IMR-90 (cell line): ENCODE results near the gene TBC1D24. TPM values are rescaled to one million over a fixed set of nuclear protein-coding genes. Genes with fewer than 3 reads are reported as not detected.
A peak's percentile ranks its signal among the peaks of the same experiment; 100 is the strongest.

ENCODE experiments used
- ATAC-seq: fragments of 200-7000 bp; cut with Tn5 transposase; 2 replicates; pipeline ENCODE4 v1.9.1; 2020; ENCODE audit warnings: low read depth, mild to moderate bottlenecking, moderate library complexity
- BruUV-seq: library from RNA; stranded (reverse); fragments of 400-500 nt; replicated peaks from 2 replicates; lab custom pipeline; 2021; lab: Mats Ljungman, UMichigan
- CTCF ChIA-PET: fragments of 300-600 bp; formaldehyde crosslinking; extraction: SDS; loops from one replicate; lab custom pipeline; 2021; ENCODE audit warnings: antibody characterized with exemption; lab: Yijun Ruan, JAX
- POLR2A ChIA-PET: fragments of 300-600 bp; sonication (Branson Sonifier 250); formaldehyde crosslinking; loops from one replicate; lab custom pipeline; 2022; ENCODE audit warnings: antibody characterized with exemption; ENCODE audit not compliant: unreplicated experiment; lab: Charles Lee
- DNase-seq: peaks from one replicate; pipeline ENCODE4 v3.0.0; 2013
- H2AFZ ChIP-seq: replicated peaks from 2 replicates; pipeline ENCODE3; 2013; ENCODE audit warnings: low read length, mild to moderate bottlenecking; ENCODE audit not compliant: poor library complexity
- H2AK5ac ChIP-seq: 2 replicates; pipeline ENCODE4 v1.6.1; 2013; ENCODE audit warnings: low read depth, low read length, inconsistent platforms
- H2AK9ac ChIP-seq: replicated peaks from 2 replicates; pipeline ENCODE3; 2013; ENCODE audit warnings: mild to moderate bottlenecking, low read depth, low read length, moderate library complexity; ENCODE audit not compliant: poor library complexity
- H2BK120ac ChIP-seq: 2 replicates; pipeline ENCODE4 v1.6.1; 2013; ENCODE audit warnings: low read depth, low read length, inconsistent platforms
- H2BK15ac ChIP-seq: 3 replicates; pipeline ENCODE4 v1.6.1; 2013; ENCODE audit warnings: low read depth, low read length, inconsistent platforms
- H2BK20ac ChIP-seq: 2 replicates; pipeline ENCODE4 v1.6.1; 2013; ENCODE audit warnings: low read depth, mild to moderate bottlenecking, inconsistent platforms, low read length, moderate library complexity
- H2BK5ac ChIP-seq: 2 replicates; pipeline ENCODE4 v1.6.1; 2013; ENCODE audit warnings: mild to moderate bottlenecking, low read depth, low read length, inconsistent platforms; ENCODE audit not compliant: poor library complexity, severe bottlenecking
- H3K14ac ChIP-seq: replicated peaks from 2 replicates; pipeline ENCODE4 v1.6.1; 2013; ENCODE audit warnings: low read depth, low read length, inconsistent platforms
- H3K18ac ChIP-seq: 2 replicates; pipeline ENCODE4 v1.6.1; 2013; ENCODE audit warnings: low read depth, low read length, control low read depth
- H3K23ac ChIP-seq: 2 replicates; pipeline ENCODE4 v1.6.1; 2013; ENCODE audit warnings: low read depth, low read length, inconsistent platforms
- H3K27ac ChIP-seq: 2 replicates; pipeline ENCODE4 v1.5.1; 2013; ENCODE audit warnings: mild to moderate bottlenecking, control low read depth, low read length; ENCODE audit not compliant: insufficient read depth
- H3K27me3 ChIP-seq: 2 replicates; pipeline ENCODE4 v1.6.1; 2013; ENCODE audit warnings: low read length; ENCODE audit not compliant: control insufficient read depth, insufficient read depth
- H3K36me3 ChIP-seq: 2 replicates; pipeline ENCODE4 v1.6.1; 2013; ENCODE audit warnings: low read length, mixed read lengths; ENCODE audit not compliant: control insufficient read depth, insufficient read depth
- H3K4ac ChIP-seq: 2 replicates; pipeline ENCODE4 v1.6.1; 2013; ENCODE audit warnings: low read depth, low read length, inconsistent platforms
- H3K4me1 ChIP-seq: 2 replicates; pipeline ENCODE4 v1.6.1; 2013; ENCODE audit warnings: low read length, mixed read lengths; ENCODE audit not compliant: control insufficient read depth, insufficient read depth
- H3K4me2 ChIP-seq: 2 replicates; pipeline ENCODE4 v1.6.1; 2013; ENCODE audit warnings: low read depth, mild to moderate bottlenecking, control low read depth, low read length, moderate library complexity
- H3K4me3 ChIP-seq: 2 replicates; pipeline ENCODE4 v1.5.1; 2013; ENCODE audit warnings: low read depth, mild to moderate bottlenecking, control low read depth, low read length, moderate library complexity; ENCODE audit not compliant: insufficient read depth
- H3K56ac ChIP-seq: 2 replicates; pipeline ENCODE4 v1.6.1; 2013; ENCODE audit warnings: low read length, inconsistent platforms; ENCODE audit not compliant: insufficient read depth; ENCODE audit errors: extremely low read depth
- H3K79me1 ChIP-seq, 2 experiments: 2 replicates each; pipeline ENCODE4 v1.6.1; 2013; ENCODE audit warnings: low read length in 2 of 2, inconsistent platforms in 1 of 2, low read depth in 1 of 2
- H3K9ac ChIP-seq: 2 replicates; pipeline ENCODE4 v1.6.1; 2013; ENCODE audit warnings: low read depth, low read length, control low read depth
- H3K9me1 ChIP-seq: 2 replicates; pipeline ENCODE4 v1.6.1; 2013; ENCODE audit warnings: low read length, inconsistent platforms; ENCODE audit not compliant: insufficient read depth
- H3K9me3 ChIP-seq: 2 replicates; pipeline ENCODE4 v1.6.1; 2013; ENCODE audit warnings: low read length; ENCODE audit not compliant: control insufficient read depth, insufficient read depth
- H4K20me1 ChIP-seq: 2 replicates; pipeline ENCODE4 v1.6.1; 2013; ENCODE audit warnings: low read length, inconsistent platforms; ENCODE audit not compliant: insufficient read depth
- H4K5ac ChIP-seq: 2 replicates; pipeline ENCODE4 v1.6.1; 2013; ENCODE audit warnings: mild to moderate bottlenecking, low read depth, low read length, control low read depth
- H4K8ac ChIP-seq, 2 experiments: 2 replicates each; pipeline ENCODE4 v1.6.1; 2013; ENCODE audit warnings: low read depth in 2 of 2, low read length in 2 of 2, control low read depth in 1 of 2, inconsistent platforms in 1 of 2
- H4K91ac ChIP-seq: 2 replicates; pipeline ENCODE4 v1.6.1; 2013; ENCODE audit warnings: low read depth, low read length, inconsistent platforms; ENCODE audit not compliant: insufficient read depth
- BHLHE40 ChIP-seq: fragments of 150-350 bp; IDR thresholded peaks from 2 replicates; pipeline ENCODE4 v1.6.1; 2016; ENCODE audit warnings: mild to moderate bottlenecking, low read depth, low read length
- FOS ChIP-seq: fragments of 150-350 bp; IDR thresholded peaks from 2 replicates; pipeline ENCODE4 v1.6.1; 2016; ENCODE audit warnings: low read depth, low read length
- MAZ ChIP-seq: IDR thresholded peaks from 2 replicates; pipeline ENCODE4 v1.6.1; 2012; ENCODE audit warnings: low read depth, mild to moderate bottlenecking, low read length, improper control_type of control experiment, moderate library complexity, borderline replicate concordance
- MXI1 ChIP-seq: IDR thresholded peaks from 2 replicates; pipeline ENCODE4 v1.6.1; 2012; ENCODE audit warnings: low read depth, mild to moderate bottlenecking, low read length, moderate library complexity, borderline replicate concordance
- NFE2L2 ChIP-seq: fragments of 150-350 bp; IDR thresholded peaks from 2 replicates; pipeline ENCODE4 v1.6.1; 2016; ENCODE audit warnings: low read depth, mild to moderate bottlenecking, low read length
- POLR2A ChIP-seq: IDR thresholded peaks from 2 replicates; pipeline ENCODE4 v1.6.1; 2012; ENCODE audit warnings: mild to moderate bottlenecking, low read depth, low read length
- RCOR1 ChIP-seq: IDR thresholded peaks from 2 replicates; pipeline ENCODE4 v1.6.1; 2012; ENCODE audit warnings: mild to moderate bottlenecking, low read length, improper control_type of control experiment; ENCODE audit not compliant: insufficient replicate concordance
- SMC3 ChIP-seq: fragments of 150-350 bp; IDR thresholded peaks from 2 replicates; pipeline ENCODE4 v1.6.1; 2016; ENCODE audit warnings: low read depth, mild to moderate bottlenecking, antibody characterized with exemption, low read length, moderate library complexity
- USF2 ChIP-seq: fragments of 150-350 bp; IDR thresholded peaks from 2 replicates; pipeline ENCODE4 v1.6.1; 2017; ENCODE audit warnings: mild to moderate bottlenecking, antibody characterized with exemption, low read length, low read depth
- WGBS, 2 experiments: methylation state at CpG; one replicate each; pipeline versions ENCODE4 v1.1.5 to v1.1.7; 2013; ENCODE audit warnings: missing lambda C conversion rate in 2 of 2; ENCODE audit not compliant: insufficient read length in 1 of 2; ENCODE audit errors: extremely low coverage in 2 of 2; 5-methylcytosine and 5-hydroxymethylcytosine counted together
- dilution Hi-C: fragments of 300-500 bp; cut with HindIII; formaldehyde crosslinking; loops from one replicate; pipeline ENCODE4 v1.14.3; 2018; ENCODE audit warnings: low sequenced_read_pairs; ENCODE audit not compliant: unreplicated experiment
- in situ Hi-C: fragments of 300-500 bp; cut with MboI; formaldehyde crosslinking; loops from 3 replicates; pipeline ENCODE4 v1.14.3; 2019; ENCODE audit warnings: low sequenced_read_pairs, inconsistent platforms, mixed read lengths
- intact Hi-C: fragments of 100-400 bp; cut with micrococcal nuclease; formaldehyde crosslinking; loops from 2 replicates; pipeline ENCODE4 v1.10.0; 2022
- polyA plus RNA-seq, 3 experiments: library from polyadenylated mRNA; depleted of rRNA; stranded (reverse); fragments of >200 nt; gene quantifications; 2 replicates each; pipeline ENCODE4 v1.2.3, GENCODE V29; 2012; ENCODE audit warnings: low replicate concordance in 1 of 3
- total RNA-seq: library from RNA; depleted of rRNA; stranded (reverse); fragments of >200 nt; gene quantifications from 2 replicates; pipeline ENCODE4 v1.2.3, GENCODE V29; 2012

The TBC1D24 gene
- total and polyA plus RNA-seq, 2 of the 4 experiments (the other 2 are of a cell fraction) = 7.5 to 13.4 TPM

- in situ Hi-C loops = no loop called here
- ATAC-seq = peak; percentile 80
- Histone ChIP-seq H2BK20ac (no peak within 1 kb of the TSS), H3K36me3 (peaks cover 25% of the 10 kb centered on the region), H3K4me3 (peak within 1 kb of the TSS; percentile 61), H2AK9ac (peak within 1 kb of the TSS; percentile 98), H2BK120ac (peak within 1 kb of the TSS; percentile 58; the same call in 1 of the 2 replicates), H4K5ac (0 out of 2 replicates have a peak within 1 kb of the TSS, but pooled peaks have one; percentile 24), H3K4me1 (peaks cover 13% of the 10 kb centered on the region), H3K9ac (peak within 1 kb of the TSS; percentile 73), H2AK5ac (peak within 1 kb of the TSS; percentile 95), H3K23ac (peak within 1 kb of the TSS; percentile 66; the same call in 1 of the 2 replicates), H3K79me1 (peaks cover 20 to 67% of the 10 kb centered on the region in 2 experiments), H3K27ac (peak within 1 kb of the TSS; percentile 62), H2BK5ac (peak within 1 kb of the TSS; percentile 11), H4K91ac (peak within 1 kb of the TSS; percentile 47; the same call in 1 of the 2 replicates), H4K20me1 (peaks cover 49% of the 10 kb centered on the region), H3K56ac (peak within 1 kb of the TSS; percentile 59), H3K27me3 (no peaks in the 10 kb centered on the region), H4K8ac (peak within 1 kb of the TSS; percentile 73 to 91; a peak in 3 of 4 replicates), H3K14ac (peak within 1 kb of the TSS; percentile 73), H3K9me3 (no peaks in the 10 kb centered on the region), H2BK15ac (no peak within 1 kb of the TSS; the same call in 2 of the 3 replicates), H3K9me1 (peaks cover 19% of the 10 kb centered on the region), H2AFZ (peak within 1 kb of the TSS; percentile 99), H3K18ac (no peak within 1 kb of the TSS), H3K4me2 (peak within 1 kb of the TSS; percentile 98), H3K4ac (peak within 1 kb of the TSS; percentile 69)
- dilution Hi-C loops = no loop called here
- intact Hi-C loops = no loop called here
- TF ChIP-seq SMC3 = no peak
- peak; percentile 99 for TF ChIP-seq FOS
- peak; percentile 37 for TF ChIP-seq MXI1
- TF ChIP-seq POLR2A = peak; percentile 73
- TF ChIP-seq NFE2L2 = 0 out of 2 replicates have a peak, but pooled peaks have one; percentile 15
- peak; percentile 42; the same call in 1 of the 2 replicates for TF ChIP-seq MAZ
- no peak for TF ChIP-seq RCOR1
- TF ChIP-seq BHLHE40 = peak; percentile 89
- TF ChIP-seq USF2 = peak; percentile 98
- no TSS peak for BruUV-seq
- 0% methylated on average over 18 of the region's 83 CpGs; no CpG with 5 or more reads in 1 of the 2 experiments for WGBS, 2 experiments
- ChIA-PET POLR2A (interaction anchor here (1.0 kb wide), 1 partner anchor 10 kb away, joined by 3 read pairs; no protein-coding TSS in a partner anchor), CTCF (interaction anchor here (0.6 kb wide), 1 partner anchor 1822 kb away, joined by 6 read pairs; no protein-coding TSS in a partner anchor)
- DNase-seq = peak; percentile 89
Observed at GRCh38 chr16:2520097-2520783, 45.3 kb downstream of the TBC1D24 start, which contains the start of gene AMDHD2. Gene AMDHD2 (plus strand): TSS chr16:2520371. CDS start chr16:2520459, 88 bp downstream.
